PC-3 (cell line): ENCODE data around the gene DNM3. TPM values are rescaled to one million over a fixed set of nuclear protein-coding genes. Genes with fewer than 3 reads are reported as not detected.

Experiments used
- ATAC-seq: fragments of 200-7000 bp; cut with Tn5 transposase; 2 replicates; pipeline ENCODE4 v1.9.1; 2020; ENCODE audit warnings: mild to moderate bottlenecking, moderate library complexity
- BruUV-seq: library from RNA; stranded (reverse); fragments of 400-500 nt; replicated peaks from 2 replicates; lab custom pipeline; 2021; lab: Mats Ljungman, UMichigan
- CTCF ChIA-PET: fragments of 300-600 bp; sonication (Branson Sonifier 250); formaldehyde crosslinking; loops from one replicate; lab custom pipeline; 2022; ENCODE audit warnings: antibody characterized with exemption; lab: Charles Lee
- POLR2A ChIA-PET: fragments of 300-600 bp; sonication (Branson Sonifier 250); formaldehyde crosslinking; loops from one replicate; lab custom pipeline; 2022; ENCODE audit warnings: antibody characterized with exemption; ENCODE audit not compliant: unreplicated experiment; lab: Charles Lee
- DNase-seq: peaks from one replicate; pipeline ENCODE4 v3.0.0-alpha.2; 2015
- H2AFZ ChIP-seq: fragments of 300-600 bp; sonication (generic); 2 replicates; pipeline ENCODE4 v1.6.0; 2016; ENCODE audit warnings: antibody characterized with exemption, low read length
- H3F3A ChIP-seq: fragments of 300-600 bp; sonication (generic); one replicate; pipeline ENCODE4 v1.6.0; 2017; ENCODE audit warnings: antibody characterized with exemption, low read length, control low read depth, mild to moderate bottlenecking; ENCODE audit not compliant: unreplicated experiment
- H3K27ac ChIP-seq: fragments of 300-600 bp; sonication (generic); 2 replicates; pipeline ENCODE4 v1.5.1; 2016; ENCODE audit warnings: mild to moderate bottlenecking, low read length
- H3K27me3 ChIP-seq: fragments of 300-600 bp; sonication (generic); 2 replicates; pipeline ENCODE4 v1.6.1; 2016; ENCODE audit warnings: low read length, mixed read lengths
- H3K36me3 ChIP-seq: fragments of 300-600 bp; sonication (generic); 2 replicates; pipeline ENCODE4 v1.6.1; 2016; ENCODE audit warnings: low read depth, mixed run types, low read length, mixed read lengths
- H3K4me1 ChIP-seq: fragments of 300-600 bp; sonication (generic); 2 replicates; pipeline ENCODE4 v1.5.1; 2016; ENCODE audit warnings: low read length; ENCODE audit not compliant: insufficient read depth
- H3K4me2 ChIP-seq: fragments of 300-600 bp; sonication (generic); 2 replicates; pipeline ENCODE4 v1.6.0; 2016; ENCODE audit warnings: low read length
- H3K4me3 ChIP-seq: fragments of 300-600 bp; sonication (generic); 2 replicates; pipeline ENCODE4 v1.5.1; 2016; ENCODE audit warnings: mild to moderate bottlenecking, low read length, mixed read lengths
- H3K79me2 ChIP-seq: fragments of 300-600 bp; sonication (generic); 2 replicates; pipeline ENCODE4 v1.6.1; 2017; ENCODE audit warnings: low read length, mixed read lengths
- H3K9ac ChIP-seq: fragments of 300-600 bp; sonication (generic); 2 replicates; pipeline ENCODE4 v1.6.0; 2016; ENCODE audit warnings: mild to moderate bottlenecking, low read length
- H3K9me2 ChIP-seq: fragments of 300-600 bp; sonication (generic); replicated peaks from 2 replicates; pipeline ENCODE4 v1.6.1; 2016; ENCODE audit warnings: mixed run types, low read length, mixed read lengths
- H3K9me3 ChIP-seq: fragments of 300-600 bp; sonication (generic); 2 replicates; pipeline ENCODE4 v1.6.1; 2016; ENCODE audit warnings: low read length, mixed read lengths
- H4K20me1 ChIP-seq: fragments of 300-600 bp; sonication (generic); 2 replicates; pipeline ENCODE4 v1.6.1; 2016; ENCODE audit warnings: low read length, mixed read lengths
- CTCF ChIP-seq: fragments of 300-600 bp; sonication (generic); conservative IDR thresholded peaks from 2 replicates; pipeline ENCODE4 v1.5.1; 2017; ENCODE audit warnings: antibody characterized with exemption, low read depth, mild to moderate bottlenecking, low read length
- EZH2 ChIP-seq: fragments of 300-600 bp; sonication (generic); IDR thresholded peaks from one replicate; pipeline ENCODE4 v1.6.1; 2017; ENCODE audit warnings: antibody characterized with exemption, mild to moderate bottlenecking, low read length; ENCODE audit not compliant: unreplicated experiment
- EZH2phosphoT487 ChIP-seq: fragments of 300-600 bp; sonication (generic); IDR thresholded peaks from 2 replicates; pipeline ENCODE4 v1.6.1; 2018; ENCODE audit warnings: mild to moderate bottlenecking, antibody characterized with exemption, low read length, borderline replicate concordance
- intact Hi-C: fragments of 100-400 bp; cut with micrococcal nuclease; formaldehyde crosslinking; loops from 2 replicates; pipeline ENCODE4 v1.9.0; 2023
- total RNA-seq: library from RNA; depleted of rRNA; stranded (reverse); fragments of >200 nt; gene quantifications from 2 replicates; pipeline ENCODE4 v1.2.3, GENCODE V29; 2014

The DNM3 gene
- total RNA-seq, 1 experiment from 2014 or later: 0.98 TPM

GRCh38 chr1:171802207-171802606, 39.1 kb upstream of the DNM3 start:
- ChIA-PET POLR2A (no interaction called here), CTCF (interaction anchor here (0.6 to 4.0 kb wide), 6 partner anchors 10 to 267 kb away, joined by 3 to 151 read pairs (median 4); no protein-coding TSS in a partner anchor)
- TF ChIP-seq EZH2phosphoT487 (no peak), EZH2 (no peak), CTCF (no peak)

GRCh38 chr1:171803045-171803444, 38.3 kb upstream of the DNM3 start:
- no peaks in the 10 kb centered on the region for H3F3A ChIP-seq
- POLR2A ChIA-PET: no interaction called here
- 0 out of 2 replicates have a peak, but pooled peaks cover under 1% of the 10 kb centered on the region for H3K36me3 ChIP-seq
- ATAC-seq: no peak
- H2AFZ ChIP-seq: no peak overlapping the region
- H3K9me3 ChIP-seq: no peaks in the 10 kb centered on the region
- H3K9me2 ChIP-seq: no peaks in the 10 kb centered on the region
- no peaks in the 10 kb centered on the region for H3K27me3 ChIP-seq
- DNase-seq: no peak
- H3K4me3 ChIP-seq: no peak overlapping the region
- CTCF ChIA-PET: interaction anchor here (0.5 to 4.0 kb wide), 2 partner anchors 63 to 182 kb away, joined by 3 to 151 read pairs; no protein-coding TSS in a partner anchor
- TF ChIP-seq EZH2phosphoT487: no peak
- no peak for TF ChIP-seq EZH2
- TF ChIP-seq CTCF: no peak
- no TSS peak for BruUV-seq
- H3K27ac ChIP-seq: no peak overlapping the region
- no peak overlapping the region for H3K9ac ChIP-seq
- H3K4me1 ChIP-seq: no peaks in the 10 kb centered on the region
- H3K4me2 ChIP-seq: no peak overlapping the region
- no peaks in the 10 kb centered on the region for H4K20me1 ChIP-seq
- intact Hi-C loops: loop anchor here (5.0 kb wide), 1 partner anchor 119 kb away; no protein-coding TSS in a partner anchor
- H3K79me2 ChIP-seq: no peaks in the 10 kb centered on the region

More at GRCh38 chr1:171802207-171802606, 39.1 kb upstream of the DNM3 start:
- H3K27me3 ChIP-seq: no peaks in the 10 kb centered on the region
- no peaks in the 10 kb centered on the region for H3F3A ChIP-seq
- no peaks in the 10 kb centered on the region for H4K20me1 ChIP-seq
- ATAC-seq: no peak
- no peaks in the 10 kb centered on the region for H3K79me2 ChIP-seq
- H3K9ac ChIP-seq: no peak overlapping the region
- H2AFZ ChIP-seq: no peak overlapping the region
- H3K4me1 ChIP-seq: no peaks in the 10 kb centered on the region
- no TSS peak for BruUV-seq
- no peaks in the 10 kb centered on the region for H3K9me3 ChIP-seq
- no peak overlapping the region for H3K4me2 ChIP-seq
- intact Hi-C loops: loop anchor here (5.0 kb wide), 1 partner anchor 120 kb away; no protein-coding TSS in a partner anchor
- H3K4me3 ChIP-seq: no peak overlapping the region
- H3K27ac ChIP-seq: no peak overlapping the region
- peaks cover 9% of the 10 kb centered on the region for H3K36me3 ChIP-seq
- DNase-seq: no peak
- no peaks in the 10 kb centered on the region for H3K9me2 ChIP-seq

- Histone ChIP-seq H3K27ac (no peak overlapping the region), H3F3A (no peaks in the 10 kb centered on the region), H2AFZ (no peak overlapping the region), H3K4me2 (no peak overlapping the region), H3K9me3 (no peaks in the 10 kb centered on the region), H3K4me1 (no peaks in the 10 kb centered on the region), H3K4me3 (no peak overlapping the region), H3K9me2 (no peaks in the 10 kb centered on the region), H3K36me3 (no peaks in the 10 kb centered on the region), H3K9ac (no peak overlapping the region), H3K27me3 (no peaks in the 10 kb centered on the region), H4K20me1 (no peaks in the 10 kb centered on the region), H3K79me2 (no peaks in the 10 kb centered on the region)
- ChIA-PET POLR2A (no interaction called here), CTCF (interaction anchor here (0.5 to 0.6 kb wide), 2 partner anchors 9 to 64 kb away, joined by 3 read pairs; no protein-coding TSS in a partner anchor)
- TF ChIP-seq EZH2 (no peak), EZH2phosphoT487 (no peak), CTCF (no peak)
- no peak for ATAC-seq
- intact Hi-C loops: loop anchor here (5.0 kb wide), 1 partner anchor 119 kb away; no protein-coding TSS in a partner anchor
- DNase-seq: no peak
- BruUV-seq: no TSS peak
Observed at GRCh38 chr1:171803461-171804022, 37.8 kb upstream of the DNM3 start.
